GM21737 (cell line): ENCODE results near the gene ABCC1.

Source experiments
- ATAC-seq: cut with Tn5 transposase; IDR thresholded peaks from one replicate; pipeline ENCODE4 v1.9.1; 2021; ENCODE audit warnings: mild to moderate bottlenecking, moderate library complexity; ENCODE audit not compliant: unreplicated experiment

Gene ABCC1

DNA sequence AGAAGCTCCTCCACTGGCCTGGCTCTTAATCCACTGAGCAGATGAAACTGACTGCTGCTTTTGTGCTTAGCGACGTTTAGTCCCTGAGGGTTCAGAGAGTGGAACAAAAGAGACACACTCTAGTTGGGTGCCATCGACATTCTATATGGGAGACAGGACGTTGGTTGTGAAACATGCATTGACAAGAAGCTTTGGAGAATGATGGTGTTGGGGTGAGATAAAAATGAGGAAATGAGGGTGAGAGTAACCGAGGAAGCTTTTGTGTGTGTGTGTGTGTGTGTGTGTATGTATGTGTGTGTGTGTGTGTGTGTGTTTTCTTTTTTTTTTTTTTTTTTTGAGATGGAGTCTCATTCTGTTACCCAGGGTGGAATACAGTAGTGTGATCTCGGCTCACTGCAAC, 89.5 kb downstream of the ABCC1 start:
- ATAC-seq, result no peak

- no peak for ATAC-seq
Observed at GRCh38 chr16:16041196-16041892, 91.9 kb downstream of the ABCC1 start.

DNA sequence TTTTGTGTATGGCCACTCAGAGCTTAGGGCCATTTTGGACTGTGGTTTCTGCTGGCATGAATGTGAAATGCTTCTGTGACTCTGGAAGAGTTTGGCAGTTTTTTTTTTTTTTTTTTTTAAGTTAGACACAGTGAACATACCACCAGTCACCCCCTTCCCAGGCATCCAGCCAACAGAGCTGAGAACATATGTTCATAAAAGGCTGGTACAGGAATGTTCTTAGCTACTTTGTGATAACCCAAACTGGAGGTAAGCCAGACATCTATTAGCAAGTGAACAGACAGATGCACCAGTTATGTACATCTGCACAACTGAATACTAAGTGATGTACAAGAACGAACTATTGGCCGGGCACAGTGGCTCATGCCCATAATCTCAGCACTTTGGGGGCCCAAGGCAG, 92.7 kb downstream of the ABCC1 start:
- ATAC-seq, result no peak

DNA sequence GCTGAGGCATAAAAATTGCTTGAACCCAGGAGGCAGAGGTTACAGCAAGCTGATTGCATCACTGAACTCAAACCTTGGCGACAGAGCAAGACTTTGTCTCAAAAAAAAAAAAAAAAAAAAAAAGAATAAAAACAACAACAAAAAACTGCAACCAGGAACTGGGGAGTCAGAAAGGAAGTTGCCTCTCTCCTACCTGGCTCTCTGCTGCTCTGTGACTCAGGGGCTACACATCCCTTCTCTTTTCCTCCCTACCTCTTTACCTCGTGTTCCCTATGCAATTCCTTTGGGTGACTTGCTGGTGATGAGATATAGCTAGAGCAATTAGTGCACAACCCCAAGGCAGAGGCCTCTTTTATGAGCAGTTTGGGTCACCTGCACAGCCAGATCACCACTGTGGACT, 95.9 kb downstream of the ABCC1 start:
- ATAC-seq, result no peak

GRCh38 chr16:16045879-16046278, 96.5 kb downstream of the ABCC1 start:
- no peak for ATAC-seq

DNA sequence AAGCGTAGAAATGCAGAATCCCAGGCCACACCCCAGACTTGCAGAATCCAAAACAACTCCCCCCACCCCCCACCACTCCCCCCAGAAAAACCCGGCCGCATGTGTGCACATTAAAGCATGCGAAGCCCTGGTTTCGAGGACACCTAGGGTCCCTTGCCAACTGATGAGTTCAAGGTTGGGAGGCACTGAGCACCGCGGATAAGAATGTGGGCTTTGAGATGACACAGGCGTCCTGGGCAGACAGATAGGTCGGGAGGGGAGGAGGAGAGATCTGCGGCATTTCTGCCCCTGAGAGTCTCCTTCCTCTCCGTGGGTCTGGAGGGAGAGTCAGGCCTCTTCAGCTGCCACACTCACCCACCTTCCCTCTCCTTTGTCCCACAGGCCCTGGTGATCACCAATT, 98.3 kb downstream of the ABCC1 start:
- ATAC-seq, result no peak

DNA sequence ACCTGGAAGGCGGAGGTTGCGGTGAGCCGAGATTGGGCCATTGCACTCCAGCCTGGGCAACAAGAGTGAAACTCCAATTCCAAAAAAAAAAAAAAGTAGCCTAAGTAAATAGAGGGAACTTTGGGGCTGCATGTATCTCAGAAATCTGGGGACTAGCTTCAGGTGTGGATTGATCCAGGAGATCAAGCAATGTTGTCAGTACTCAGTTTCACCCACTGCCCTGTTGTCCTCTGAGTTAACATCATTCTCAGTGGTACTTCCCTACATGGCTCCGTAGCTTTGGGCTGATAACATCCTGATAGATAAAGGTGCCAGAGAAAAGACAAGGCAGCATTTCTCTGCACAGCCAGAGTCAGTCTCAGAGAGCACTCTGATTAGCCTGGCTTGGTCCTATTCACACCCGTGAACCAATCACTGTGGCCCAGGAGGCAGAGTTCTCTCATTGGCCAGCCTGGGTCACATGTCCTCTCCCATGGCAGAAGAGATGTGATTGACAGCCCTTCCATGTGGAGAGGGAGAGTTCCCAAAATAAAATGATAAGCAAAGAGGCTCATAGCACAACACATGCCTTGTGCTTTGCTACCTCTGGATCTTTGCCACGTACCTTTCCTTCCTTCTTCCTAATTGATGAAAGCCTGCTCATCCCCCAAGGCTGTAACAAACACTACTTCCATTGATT, 99.6 kb downstream of the ABCC1 start:
- ATAC-seq, result no peak

- no peak for ATAC-seq
Observed at GRCh38 chr16:16050106-16050505, 100.7 kb downstream of the ABCC1 start.

DNA sequence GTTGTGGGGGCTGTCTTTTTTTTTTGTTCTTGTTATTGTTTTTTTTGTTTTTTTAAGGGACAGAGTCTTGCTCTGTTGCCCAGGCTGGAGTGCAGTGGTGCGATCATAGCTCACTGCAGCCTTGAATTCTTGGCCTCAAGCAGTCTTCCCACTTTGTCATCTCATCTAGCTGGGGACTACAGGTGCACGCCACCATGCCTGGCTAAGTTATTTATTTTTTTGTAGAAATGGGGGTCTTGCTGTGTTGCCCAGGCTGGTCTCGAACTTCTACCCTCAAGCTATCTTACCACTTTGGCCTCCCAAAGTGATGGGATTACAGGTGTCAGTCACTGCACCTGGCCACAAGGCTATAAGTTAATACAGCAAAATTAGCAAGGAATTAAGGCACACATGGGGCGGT, 101.7 kb downstream of the ABCC1 start:
- ATAC-seq, result no peak

DNA sequence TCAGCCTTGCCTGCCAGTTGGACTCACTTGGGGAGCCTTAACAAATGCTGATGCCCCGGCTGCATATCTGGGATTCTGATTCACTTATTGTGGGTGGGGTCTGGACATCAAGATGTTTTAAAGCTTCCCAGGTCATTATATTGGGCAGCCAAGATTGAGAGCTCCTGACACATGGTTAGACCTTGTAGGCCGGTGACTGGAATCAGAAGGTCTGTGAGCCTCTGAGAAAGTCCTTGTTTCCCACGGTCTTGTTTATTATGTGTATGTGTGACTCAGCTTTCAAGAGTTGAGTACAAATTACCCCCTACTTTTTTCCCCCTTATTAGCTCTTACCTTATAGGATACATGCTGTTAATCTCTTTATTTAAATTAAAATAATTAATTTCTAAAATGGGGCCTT, 103.5 kb downstream of the ABCC1 start:
- ATAC-seq, result no peak

DNA sequence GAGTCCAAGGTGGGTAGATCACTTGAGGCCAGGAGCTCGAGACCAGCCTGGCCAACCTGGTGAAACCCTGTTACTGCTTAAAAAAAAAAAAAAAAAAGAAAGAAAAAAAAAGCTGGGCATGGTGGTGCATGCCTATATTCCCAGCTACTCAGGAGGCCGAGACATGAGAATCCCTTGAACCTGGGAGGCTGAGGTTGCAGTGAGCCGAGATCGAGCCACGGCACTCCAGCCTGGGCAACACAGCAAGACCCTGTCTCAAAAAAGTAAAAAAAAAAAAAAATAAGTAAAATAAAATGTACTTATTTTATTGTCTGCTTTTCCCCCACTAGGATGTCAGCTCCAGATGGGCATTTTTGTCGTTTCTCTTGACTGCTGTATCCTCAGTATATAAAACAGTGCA, 107.7 kb downstream of the ABCC1 start:
- no peak for ATAC-seq

- ATAC-seq, result no peak
Observed at GRCh38 chr16:16059160-16059559, 109.7 kb downstream of the ABCC1 start.

DNA sequence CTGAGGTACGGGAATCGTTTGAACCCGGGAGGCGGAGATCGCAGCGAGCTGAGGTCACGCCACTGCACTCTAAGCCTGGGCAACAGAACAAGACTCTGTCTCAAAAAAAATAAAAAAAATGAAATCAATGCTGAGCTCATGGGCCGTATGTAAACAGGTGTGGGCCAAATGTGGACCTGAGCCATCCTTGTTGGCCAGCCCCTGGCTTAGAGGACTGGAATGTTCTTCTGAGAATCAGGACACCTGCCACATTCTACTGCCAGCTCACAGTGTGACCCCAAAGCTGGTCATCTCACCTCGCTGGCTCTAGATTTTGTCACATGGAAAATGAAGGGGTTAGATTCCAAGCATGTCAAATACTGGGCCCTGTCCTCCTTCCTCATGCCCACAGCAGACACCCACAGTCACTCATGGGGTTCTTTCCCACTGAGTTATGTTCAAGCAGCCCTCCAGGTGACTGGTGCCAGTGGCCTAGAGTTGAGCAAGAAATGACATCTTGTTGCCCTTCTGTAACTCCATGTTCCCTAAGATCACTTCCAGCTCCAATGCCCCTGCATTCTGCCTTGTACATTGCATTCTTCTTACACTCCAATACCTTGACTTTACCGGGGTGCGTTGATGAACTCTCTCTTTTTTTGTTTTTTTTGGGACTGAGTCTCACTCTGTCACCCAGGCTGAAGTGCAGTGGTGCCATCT, 110.6 kb downstream of the ABCC1 start:
- no peak for ATAC-seq

GRCh38 chr16:16062023-16062937, 112.9 kb downstream of the ABCC1 start:
- ATAC-seq, result no peak

GRCh38 chr16:16063683-16064082, 114.3 kb downstream of the ABCC1 start:
- no peak for ATAC-seq

DNA sequence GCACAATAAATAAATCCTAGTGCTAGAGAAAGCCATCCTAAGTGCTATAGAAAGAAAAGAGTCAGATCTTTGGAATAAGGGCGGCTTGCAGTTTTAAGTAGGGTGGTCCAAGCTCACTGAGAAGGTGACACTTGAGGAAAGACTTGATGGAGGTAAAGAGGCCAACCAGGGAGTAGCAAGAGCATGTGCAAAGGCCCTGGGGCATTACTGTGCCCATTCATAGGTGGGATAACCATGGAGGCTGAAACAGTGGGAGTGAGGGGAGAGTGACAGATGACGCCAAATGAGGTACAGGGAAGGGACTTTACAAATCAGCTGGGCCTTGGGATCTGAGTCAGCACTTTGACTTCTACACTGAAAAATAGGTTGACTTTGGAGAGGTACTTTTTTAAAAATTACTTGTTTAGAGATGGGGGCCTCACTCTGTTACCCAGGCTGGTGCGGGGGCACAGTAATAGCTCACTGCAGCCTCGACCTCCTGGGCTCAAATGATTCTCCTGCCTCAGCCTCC, 115.5 kb downstream of the ABCC1 start:
- ATAC-seq, result no peak

DNA sequence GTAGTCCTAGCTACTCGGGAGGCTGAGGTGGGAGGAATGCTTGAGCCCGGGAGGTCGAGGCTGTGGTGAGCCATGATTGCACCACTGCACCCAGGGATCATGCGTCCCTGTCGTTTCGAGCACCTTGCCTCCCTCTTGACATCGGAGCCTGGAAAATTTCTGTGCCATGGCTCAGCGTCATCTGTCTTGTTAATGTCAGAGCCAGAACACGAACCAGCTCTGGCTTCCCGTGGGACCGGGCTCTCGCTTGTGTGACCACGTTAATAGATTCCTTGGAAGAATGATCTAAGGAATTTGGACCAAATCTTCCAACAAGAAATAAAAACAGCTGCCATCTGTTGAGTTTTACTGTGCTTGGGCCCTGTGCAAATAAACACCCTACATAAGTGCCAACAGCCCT, 117.7 kb downstream of the ABCC1 start:
- ATAC-seq, result no peak

DNA sequence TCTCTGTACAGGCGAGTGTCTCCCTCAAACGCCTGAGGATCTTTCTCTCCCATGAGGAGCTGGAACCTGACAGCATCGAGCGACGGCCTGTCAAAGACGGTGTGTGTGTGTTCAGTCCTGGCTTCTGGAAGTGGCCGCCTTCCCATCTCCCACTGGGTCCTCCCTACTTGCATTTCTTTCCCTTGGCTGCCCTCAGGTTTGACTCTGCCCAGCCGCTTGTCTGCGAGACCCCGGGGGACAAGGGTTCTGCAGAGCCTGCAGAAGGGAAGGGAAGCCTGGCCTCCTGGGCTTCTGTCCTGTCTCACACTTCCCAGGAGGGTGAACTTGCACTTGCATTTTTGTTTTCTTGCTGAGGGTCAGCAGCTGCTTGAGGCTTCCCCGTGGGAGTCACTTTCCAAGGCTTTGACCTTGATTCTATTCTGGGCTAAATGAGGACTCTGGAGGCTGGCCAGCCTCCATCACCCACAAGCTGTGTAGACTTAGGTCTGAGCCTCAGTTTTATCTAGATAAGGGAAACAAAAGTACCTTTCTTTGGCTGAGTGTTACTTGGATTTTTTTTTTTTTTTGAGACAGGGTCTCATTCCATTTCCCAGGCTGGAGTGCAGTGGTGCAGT, 122.3 kb downstream of the ABCC1 start:
- ATAC-seq, result no peak

DNA sequence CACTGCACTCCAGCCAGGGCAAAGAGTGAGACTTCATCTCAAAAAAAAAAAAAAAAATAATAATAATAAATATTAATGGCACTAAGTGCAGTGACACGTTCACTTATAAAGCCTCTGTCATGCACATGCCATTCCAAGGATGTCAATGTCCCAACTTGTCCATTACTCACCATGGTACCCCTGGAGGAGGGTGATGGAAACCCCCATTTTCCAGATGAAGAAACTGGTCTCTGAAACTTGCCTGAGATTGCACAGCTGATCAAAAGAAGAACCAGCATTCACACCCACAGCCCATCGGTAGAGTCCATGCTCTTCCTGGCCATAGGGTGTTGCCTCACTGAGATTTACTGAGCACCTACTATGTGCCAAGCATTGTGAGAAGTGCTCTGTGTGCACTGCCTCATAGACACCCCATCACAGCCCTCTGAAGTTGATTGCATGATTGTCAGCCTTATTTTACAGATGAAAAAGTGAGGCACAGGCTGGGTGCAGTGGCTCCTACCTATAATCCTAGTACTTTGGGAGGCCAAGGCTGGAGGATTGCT, 123.7 kb downstream of the ABCC1 start:
- no peak for ATAC-seq
